Left forelimb (tissue), 1 donor: ENCODE results near the gene FAM228A.
"Not testable (repeated sequence)": the region's sequence is repeated elsewhere in the genome, so short reads cannot be mapped to it uniquely, and the experiment has no call there.

Experiments
- DNase-seq: peaks from one replicate; pipeline ENCODE4 v3.0.0-alpha.2; 2018; ENCODE audit warnings: low spot score

Gene FAM228A

DNA sequence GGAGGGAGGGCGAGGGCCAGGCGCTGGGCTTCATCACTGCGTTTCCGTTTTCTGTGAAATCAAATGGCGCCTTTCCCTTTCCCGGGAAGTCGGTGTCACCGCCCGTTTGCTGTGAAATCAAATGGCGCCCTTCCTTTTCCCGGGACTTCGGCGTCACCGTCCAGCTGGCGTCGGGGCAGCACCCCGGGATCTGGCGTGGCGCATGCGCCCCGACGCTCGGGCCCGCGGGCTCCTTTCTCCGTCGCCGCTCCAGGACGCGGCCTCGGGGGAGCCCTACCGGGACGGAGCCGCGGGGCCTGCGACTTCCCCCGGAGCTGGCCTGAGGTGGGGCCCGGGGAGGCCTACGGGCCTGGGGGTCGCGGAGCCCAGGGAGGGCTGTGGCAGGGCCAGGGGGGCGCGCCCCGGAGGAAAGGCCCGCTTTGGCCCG lies at the start of gene FAM228A:
Gene FAM228A (plus strand): TSS at position 203 of the 427 bp plus-strand sequence. CDS start 428 bp downstream, outside the sequence.
- DNase-seq, result no peak

DNA sequence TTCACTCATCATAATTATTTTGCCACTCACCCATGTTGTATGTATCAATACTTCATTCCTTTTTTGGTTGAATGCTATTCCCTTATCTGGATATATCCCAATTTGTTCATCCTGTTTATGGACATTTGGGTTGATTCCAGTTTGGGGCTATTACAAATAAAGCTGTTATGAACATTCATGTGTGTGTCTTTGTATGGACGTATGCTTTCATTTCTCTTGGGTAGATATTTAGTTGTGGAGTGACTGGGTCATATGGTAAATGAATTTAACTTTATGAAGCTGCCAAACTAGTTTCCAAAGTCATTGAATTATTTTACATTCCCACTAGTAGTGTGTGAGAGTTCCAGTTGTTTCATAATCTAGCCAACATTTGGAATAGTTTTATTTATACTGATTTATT lies 48.9 kb upstream of the FAM228A start:
- no peak for DNase-seq

DNA sequence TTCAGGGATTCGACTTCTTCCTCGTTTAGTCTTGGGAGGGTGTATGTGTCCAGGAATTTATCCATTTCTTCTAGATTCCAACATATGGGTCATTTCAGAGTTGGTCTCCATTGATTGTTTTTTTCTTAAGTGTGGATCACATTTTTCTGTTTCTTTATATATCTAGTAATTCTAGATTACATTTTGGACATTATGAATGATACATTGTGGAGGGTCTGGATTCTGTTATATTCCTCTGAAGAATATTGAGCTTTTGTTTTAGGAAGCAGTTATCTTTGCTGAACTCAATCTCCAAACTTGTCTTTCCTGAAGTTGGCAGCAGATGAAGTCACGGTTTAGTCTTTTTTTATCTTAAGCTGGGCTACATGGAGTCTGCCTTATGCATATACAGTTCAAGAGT lies 42.3 kb upstream of the FAM228A start:
- DNase-seq, result no peak

DNA sequence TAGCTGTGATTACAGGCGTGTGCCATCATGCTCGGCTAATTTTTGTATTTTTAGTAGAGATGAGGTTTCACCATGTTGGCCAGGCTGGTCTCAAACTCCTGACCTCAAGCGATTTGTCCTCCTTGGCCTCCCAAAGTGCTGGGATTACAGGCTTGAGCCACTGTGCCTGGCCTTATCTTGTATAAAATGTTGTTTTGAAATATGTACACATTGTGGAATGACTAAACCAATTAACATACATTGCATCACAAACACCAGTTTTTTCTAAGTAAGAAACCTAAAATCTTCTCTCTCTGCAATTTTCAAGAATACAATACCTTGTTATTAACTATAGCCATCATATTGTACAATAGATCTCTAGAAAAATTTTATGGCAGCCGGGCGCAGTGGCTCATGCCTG lies 34.5 kb upstream of the FAM228A start:
- not testable (repeated sequence) for DNase-seq

DNA sequence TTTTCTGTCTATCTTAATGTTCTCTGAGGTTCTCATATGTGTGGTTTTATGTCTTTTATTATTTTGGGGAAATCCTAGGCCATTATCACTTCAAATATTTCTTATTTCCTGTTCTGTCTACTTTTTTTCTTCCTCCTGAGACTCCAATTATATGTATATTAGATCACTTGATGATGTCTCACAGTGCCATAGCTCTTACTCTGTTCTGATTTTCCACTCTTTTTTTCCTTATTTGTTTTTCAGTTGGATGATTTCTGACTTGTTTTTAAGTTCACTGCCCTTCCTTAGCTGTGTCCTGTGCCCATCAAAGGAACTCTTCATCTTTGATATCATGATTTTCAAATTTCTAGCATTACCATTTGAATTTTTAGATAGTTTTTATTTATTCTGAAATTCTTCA lies 27.5 kb upstream of the FAM228A start:
- DNase-seq, result no peak

DNA sequence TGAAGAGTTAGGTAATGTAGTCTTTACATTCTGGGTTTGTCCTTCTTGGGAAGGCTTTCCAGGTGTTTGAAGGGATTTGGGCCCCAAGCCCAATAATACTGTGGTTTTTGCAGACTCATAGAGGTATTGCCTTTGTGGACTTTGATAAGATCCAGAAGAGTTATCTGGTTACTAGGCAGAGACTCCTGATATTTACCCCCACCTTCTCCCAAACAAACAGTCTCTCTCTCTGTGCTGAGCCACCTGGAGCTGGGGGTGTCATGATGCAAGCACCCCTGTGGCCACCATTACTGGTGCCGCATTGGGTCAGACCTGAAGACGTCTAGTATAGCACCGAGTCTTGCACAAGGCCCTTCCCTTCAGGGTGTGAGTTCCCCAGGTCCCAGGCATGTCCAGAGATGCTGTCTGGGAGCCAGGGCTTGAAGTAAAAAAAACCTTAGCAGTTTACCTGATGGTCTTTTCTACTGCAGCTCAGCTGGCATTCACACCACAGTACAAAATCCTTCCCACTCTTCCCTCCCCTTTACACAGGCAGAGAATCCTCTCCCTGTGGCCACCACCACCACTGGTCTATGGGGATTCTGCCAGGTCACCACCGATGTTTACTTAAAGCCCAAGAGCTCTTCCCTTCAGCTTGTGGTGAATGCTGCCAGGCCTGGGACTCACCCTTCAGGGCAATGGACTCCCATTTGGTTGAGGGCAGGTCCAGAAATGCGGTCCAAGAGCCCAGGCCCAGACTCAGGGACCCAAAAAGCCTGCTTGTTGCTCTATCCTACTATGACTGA lies 22.2 kb upstream of the FAM228A start:
- no peak for DNase-seq

DNA sequence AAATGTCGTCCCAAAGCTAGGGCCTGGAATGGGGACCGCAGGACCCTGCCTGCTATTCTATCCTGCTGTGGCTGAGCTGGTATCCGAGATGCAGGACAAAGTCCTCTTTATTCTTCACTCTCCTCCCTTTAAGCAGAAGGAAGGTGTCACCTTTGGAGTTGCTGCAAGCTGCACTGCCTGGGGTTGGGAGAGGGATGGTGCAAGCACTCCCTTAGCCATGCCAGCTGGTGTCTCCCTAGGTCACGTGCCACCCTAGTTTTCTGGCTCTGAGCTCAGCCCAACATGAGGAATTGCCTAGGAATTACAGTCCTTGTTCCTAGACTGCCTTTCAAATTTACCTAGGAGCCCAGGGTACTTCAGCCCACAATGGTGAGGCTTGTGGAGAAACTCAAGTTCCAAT lies 21.4 kb upstream of the FAM228A start:
- no peak for DNase-seq

DNA sequence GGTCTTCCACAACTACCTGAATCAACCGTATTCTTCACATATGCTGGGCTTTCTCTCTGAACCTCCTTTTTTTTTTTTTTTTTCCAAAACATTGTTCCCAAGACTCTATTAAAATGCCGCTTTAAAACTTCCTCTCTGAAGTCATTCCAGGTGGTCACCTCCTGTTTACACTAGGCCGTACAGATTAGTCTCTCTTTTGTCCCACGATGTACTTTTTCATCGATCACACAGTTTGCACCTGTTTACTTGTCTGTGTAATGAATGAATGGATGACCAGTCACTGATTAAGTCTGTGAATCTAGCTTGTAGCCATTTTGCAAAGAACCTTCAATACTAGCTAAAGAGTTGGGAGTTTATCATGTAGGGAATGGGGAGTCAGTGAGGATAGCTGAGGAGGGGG lies 16.7 kb upstream of the FAM228A start:
- DNase-seq, result no peak

DNA sequence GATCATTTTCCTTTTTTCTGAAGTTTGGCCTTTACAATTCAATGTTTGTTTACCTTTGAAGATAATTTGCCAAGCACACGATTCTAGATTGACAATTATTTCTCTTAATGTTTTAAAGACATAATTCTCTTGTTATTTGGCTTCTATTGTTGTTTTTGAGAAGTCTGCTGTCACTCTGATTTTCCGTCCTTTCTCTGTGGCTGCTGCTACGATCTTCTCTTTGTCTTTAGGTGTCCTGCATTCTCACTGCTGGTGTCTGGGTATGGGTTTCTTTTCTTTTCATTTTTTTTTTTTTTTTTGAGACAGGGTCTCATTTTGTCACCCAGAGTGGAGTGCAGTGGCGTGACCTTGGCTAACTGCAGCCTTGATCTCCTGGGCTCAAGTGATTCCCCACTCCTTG lies 15.1 kb upstream of the FAM228A start:
- DNase-seq, result no peak

DNA sequence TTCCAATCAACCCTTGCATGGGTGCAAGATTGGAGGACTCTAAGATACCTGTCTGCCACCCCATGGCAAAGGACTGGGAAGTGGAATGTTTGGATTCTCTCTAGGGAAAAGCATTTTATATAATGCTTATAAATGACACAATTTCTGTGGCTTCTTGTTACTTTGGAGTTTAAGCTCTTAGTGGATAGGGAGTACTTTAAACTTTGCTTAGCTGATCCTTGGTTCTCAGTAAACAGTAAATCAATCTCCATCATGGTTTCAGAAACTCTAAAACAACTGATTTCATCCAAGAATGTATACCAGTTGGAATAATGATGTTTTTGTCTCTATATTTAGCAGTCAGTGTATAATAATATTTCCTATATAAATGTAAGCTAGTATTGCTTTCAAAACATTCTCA lies 14.1 kb upstream of the FAM228A start:
- no peak for DNase-seq

DNA sequence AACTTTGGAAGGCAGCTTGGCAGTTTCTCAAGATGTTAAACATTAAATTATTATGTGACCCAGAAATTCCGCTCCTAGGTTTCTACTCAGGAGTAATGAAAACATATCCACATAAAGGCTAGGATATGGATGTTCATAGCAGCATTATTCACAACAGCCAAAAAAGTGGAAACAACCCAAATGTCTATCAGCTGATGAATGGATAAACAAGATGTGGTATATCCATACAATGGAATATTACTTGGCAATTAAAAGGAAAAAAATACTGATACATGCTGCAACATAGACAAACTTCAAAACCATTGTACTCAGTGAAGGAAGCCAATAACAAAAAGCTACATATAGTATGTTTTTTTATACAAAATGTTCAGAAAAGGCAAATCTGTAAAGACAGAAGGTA lies 12.4 kb upstream of the FAM228A start:
- no peak for DNase-seq

DNA sequence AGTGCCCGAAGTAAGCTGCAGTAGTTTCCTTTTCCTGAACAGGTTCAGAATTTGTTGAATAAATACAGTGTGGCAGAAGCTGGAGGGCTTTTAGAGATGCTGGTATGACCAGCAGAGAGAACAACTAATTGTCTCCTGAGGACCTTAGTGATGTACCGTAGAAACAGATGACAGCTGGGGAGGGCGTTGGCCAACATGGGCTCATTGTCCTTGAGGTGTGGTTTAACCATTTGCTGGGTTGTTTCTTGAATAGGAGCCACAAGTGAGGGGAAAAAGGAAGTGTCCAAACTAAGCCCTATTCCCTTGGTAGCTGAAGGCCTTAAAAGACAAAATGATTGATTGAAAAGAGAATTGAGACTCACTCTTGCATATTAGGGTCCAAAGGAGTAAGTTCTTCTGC lies 11.7 kb upstream of the FAM228A start:
- DNase-seq, result no peak

DNA sequence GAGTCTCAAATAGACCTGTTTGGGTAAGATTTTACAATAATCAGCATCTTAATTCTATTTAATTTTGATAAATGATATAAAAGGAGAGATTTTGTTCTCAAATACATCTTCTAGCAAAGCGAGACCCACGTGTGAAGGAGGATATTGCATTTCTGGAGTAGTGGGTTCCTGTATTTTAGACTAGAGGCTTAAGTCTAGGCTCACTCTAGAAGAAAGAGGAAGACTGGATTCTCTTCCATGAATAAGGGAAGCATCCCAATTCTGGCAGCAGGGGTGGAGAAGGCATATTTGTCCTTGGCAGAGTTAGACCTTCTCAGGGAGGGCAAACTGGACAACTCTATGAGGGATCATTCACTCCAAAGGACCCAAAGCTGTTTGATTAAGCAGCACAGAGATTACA lies 11.3 kb upstream of the FAM228A start:
- no peak for DNase-seq

DNA sequence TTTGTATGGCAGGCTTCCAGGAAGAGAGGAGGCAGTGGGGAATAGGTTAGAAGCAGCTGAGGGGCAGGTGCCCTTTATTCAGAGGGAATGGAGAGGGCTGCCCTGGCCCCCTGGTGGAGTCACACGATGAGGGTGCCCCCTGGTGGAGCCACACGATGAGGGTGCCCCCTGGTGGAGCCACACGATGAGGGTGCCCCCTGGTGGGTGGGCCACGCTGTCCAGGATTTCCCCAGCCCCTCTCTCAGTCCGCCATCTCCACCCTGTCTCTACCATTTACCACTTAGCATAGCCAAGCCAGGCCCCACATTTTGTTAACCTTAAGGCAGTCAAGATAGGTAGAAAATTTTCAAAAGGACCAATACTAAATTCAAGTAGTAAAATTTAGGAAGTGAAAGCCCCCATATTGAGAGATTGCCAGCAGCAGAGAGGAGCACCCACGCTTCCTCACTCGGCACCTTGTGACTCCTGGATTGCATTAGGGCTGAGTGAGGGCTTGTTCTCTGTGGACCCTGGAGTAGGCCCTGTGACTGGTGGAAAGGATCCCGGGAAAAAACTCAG lies 10.4 kb upstream of the FAM228A start:
- DNase-seq, result no peak

DNA sequence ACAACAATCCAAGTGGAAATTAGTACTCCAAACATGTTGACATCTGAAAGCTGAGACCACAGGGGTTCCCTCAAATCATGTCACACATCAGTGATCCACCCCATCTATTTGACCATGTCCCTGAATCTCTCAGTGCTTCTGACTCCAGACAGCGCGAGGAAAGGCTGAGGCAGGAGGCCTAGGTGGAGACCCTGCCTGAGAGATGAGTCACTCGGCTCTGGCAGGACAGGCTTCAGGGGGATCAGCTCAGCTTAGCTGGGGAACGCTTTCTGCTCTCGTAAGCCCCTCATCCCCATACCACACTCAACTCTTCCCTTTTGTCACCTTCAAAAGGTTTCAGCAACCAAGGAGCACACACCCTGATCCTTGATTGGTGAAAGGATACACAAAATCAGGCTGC lies 5.8 kb upstream of the FAM228A start:
- DNase-seq, result no peak

DNA sequence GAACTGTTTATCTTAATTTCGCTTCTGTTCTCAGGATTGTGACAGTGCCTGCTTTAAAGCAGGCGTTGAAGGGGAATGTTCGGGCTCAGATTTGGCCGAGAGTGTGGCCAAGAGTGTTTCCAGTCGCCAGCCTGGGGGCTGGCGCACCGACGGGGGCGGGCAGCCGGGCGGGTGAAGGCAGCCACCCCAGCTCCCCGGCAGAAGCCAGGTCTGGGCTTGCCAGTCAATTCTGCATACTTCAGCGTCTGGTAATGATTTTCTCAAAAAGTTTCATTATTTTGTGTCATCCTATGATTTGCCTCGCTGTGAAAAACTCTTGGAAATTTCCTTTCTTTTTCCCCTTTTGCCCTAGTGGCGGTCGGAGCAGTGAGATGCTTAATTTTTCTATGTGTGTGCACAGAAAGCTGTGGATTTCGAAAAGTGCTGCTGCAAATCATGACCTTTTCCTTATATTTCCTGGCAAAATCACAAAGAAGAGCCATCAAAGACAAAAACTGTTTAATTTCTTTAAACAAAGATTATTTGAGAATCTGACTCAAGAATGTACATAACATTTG lies 856 bp downstream of the FAM228A start:
- DNase-seq, result no peak

DNA sequence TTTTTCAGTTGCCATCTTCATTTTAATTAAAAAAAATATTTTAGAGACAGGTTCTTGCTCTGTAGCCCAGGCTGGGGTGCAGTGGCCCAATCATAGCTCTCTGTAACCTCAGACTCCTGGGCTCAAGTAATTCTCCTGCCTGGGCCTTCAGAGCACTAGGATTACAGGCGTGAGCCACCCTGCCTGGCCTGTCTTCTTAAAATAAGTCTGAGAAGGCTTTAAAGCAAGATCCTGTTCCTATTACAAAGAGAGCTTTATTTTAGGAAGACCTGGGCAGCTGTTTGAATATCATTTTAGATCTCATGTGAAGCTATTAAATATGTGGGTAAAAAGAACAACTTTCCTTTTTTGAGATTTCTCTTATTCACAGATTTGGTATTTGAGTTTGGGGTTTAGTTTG lies 1.5 kb downstream of the FAM228A start:
- DNase-seq, result no peak

DNA sequence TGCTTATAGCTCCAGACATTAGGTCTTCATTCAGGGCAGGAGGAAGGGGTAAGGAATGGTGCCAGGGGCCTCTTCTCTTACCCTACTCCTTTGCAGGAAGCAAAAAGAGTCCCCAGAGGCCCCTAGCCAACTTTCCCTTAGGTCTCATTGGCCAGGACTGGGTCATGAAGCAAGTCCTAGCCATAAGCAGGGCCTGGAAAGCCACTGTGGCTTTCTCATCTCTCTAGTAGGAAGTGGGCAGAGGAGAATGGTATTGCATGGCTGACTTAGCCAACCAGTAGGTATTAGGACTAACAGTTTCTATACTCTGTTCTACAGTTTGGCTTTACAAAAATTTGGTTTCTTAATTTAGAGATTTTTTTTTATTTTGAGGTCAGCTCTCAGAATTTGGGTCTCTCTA lies 4.8 kb downstream of the FAM228A start:
- no peak for DNase-seq

DNA sequence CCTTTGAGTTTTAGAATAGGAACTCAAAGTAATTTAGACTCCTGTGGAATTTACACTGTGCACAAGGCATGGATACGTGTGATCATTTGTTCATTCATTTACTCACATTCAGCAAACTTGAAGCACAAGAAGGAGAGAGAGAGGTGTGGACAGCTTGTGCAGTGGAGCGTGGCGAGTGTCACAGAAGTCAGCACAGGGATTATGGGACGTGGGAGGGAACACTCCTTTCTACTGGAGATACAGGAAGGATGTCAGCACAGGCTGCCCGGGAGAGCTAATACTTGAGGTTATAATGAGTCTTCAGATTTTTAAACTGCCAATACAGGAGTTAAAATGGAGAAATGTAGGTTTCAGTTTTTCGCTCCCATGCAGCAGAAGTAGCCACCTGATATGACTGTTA lies 7.0 kb downstream of the FAM228A start:
- DNase-seq, result no peak

DNA sequence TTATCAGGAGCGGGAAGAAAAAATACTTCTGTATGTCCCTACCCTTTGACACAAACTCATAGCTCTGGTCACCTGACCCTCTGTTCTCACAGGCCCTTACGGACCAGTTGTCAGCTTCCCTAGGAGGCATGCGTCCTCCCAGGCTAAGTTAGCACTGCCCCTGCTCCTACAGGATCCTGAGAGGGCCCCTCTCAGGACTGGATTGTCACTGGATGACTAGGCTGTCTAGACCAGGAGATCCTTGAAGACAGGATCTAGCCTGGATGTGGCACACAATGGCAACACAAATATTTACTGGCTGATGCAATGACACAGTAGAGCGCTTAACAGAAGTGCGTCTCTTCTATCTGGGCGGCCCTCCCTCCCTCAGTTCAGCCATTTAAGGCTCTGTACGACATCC lies 7.7 kb downstream of the FAM228A start:
- DNase-seq, result no peak

DNA sequence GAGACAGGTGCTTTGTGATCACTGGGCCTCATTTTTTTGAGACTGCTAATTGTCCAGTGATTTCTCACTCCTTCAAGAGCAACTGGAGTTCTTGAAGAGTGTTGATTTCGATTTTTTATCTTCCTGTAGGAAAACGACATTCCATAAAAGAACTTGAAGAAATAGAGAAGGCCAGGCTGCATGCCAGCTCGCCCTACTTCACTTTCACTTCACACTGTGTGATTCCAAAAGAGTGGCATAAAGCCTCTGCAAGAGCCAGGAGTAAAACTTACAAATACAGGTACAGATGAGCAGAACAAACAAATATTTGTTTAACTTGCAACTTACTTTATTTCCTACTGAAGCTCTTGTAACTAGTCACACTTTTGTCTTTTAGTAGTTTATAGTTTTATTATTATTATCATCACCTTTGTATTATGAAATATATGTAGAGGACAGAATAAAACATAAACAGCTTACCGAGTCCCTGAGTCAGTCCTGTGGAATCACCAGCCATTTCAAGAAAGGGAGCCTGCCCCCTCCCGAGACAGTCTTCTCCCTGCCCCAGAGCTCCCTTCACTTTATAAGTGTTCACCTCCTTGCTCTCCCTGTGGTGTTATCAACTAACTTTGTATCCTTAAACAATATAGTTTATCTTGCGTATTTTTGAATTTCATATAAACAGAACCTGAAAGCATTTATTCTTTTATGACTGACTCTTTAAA lies 8.7 kb downstream of the FAM228A start:
- DNase-seq, result no peak

DNA sequence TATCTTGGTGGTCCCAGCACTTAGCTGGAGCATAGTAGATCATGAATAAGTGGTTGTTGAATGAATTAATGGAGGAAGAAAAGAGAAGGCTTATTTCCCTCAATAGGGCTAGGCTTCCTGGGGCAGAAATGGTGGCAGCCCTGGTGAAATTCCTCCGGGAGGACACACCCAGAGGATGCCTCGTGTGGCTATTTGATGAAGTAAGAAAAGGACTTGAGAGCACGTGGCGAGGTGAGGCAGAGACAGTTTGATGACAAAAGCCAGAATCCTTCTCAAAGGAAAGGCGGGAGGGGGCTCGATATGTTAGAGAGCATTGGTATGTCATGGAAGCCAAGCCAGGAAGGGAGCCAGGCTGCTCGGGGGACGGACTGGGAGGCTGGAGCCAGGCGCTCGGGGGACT lies 14.7 kb downstream of the FAM228A start:
- no peak for DNase-seq

DNA sequence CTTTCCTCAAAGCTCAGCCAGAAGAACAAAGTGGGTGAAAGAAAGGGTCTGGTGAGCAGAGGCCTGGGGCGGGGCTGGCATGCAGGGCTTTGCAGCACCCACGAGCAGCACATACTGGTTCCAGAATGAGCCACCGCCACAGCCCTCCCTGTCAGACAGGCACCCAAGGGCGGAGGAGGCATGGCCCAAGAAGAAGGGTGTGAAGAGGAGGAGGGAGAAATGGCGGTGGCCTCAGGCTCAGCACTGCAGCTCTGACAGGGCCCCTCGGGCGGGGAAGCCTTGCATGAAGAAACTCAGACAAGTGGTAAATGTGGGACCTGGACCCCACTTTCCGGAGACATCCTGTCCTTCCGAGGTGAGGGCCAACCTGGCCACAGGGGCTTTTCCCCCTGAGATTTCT lies 15.7 kb downstream of the FAM228A start:
- no peak for DNase-seq
